COLO668 (cell line): ENCODE measurements around the gene ERVH48-1.
"Not testable (repeated sequence)": the region's sequence is repeated elsewhere in the genome, so short reads cannot be mapped to it uniquely, and the experiment has no call there.

Experiments
- DNase-seq: peaks from one replicate; lab custom pipeline; 2025; ENCODE audit not compliant: unreplicated experiment; lab: John Stamatoyannopoulos, UW

ERVH48-1 gene

DNA sequence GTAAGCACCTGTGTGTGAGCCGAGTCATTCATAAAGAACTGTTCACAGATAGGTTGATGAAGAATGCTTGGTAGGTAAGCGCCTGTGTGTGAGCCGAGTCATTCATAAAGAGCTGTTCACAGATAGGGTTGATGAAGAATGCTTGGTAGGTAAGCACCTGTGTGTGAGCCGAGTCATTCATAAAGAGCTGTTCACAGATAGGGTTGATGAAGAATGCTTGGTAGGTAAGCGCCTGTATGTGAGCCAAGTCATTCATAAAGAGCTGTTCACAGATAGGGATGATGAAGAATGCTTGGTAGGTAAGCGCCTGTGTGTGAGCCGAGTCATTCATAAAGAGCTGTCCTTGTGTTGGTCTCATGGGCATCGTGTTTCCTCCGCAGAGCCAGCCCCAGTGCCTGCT is 16.9 kb downstream of the ERVH48-1 start:
- not testable (repeated sequence) for DNase-seq

DNA sequence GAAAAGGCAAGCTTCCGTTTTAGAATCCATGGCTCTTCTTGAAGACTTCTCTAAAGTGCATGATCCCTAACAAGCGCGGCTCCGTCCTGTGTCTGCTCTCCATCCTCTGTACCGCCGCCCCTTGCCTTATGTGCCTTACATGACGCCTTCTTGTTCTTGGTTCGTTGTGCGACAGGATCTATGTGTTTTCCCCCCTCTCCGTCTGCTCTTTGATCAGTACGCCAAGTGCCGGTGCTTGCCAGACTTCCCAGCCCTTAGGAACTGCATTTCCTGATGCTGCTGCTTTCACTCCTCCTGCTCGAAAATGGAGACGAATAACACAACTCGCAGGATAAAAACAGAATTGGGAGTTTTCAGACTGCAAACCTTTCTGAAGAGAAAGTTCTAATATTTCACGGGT is 19.2 kb downstream of the ERVH48-1 start:
- no peak for DNase-seq

DNA sequence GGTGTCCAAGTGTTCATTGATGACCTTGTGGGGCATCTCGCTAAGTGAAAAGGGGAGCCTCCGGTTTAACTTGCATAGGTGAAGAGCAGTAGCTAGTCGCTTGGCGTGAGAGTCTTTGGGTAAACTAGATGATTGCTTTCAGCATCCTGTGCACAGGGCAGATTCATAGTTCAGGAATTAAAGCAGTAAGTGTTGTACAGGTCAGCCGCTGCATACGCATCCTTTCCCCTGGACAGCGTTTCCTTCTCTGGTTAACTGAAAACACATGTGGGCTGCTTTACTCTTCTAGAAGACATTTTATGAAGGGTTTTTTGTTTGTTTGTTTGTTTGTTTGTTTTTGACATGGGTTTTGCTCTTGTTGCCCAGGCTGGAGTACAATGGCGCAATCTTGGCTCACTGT is 20.2 kb downstream of the ERVH48-1 start:
- DNase-seq, result no peak

DNA sequence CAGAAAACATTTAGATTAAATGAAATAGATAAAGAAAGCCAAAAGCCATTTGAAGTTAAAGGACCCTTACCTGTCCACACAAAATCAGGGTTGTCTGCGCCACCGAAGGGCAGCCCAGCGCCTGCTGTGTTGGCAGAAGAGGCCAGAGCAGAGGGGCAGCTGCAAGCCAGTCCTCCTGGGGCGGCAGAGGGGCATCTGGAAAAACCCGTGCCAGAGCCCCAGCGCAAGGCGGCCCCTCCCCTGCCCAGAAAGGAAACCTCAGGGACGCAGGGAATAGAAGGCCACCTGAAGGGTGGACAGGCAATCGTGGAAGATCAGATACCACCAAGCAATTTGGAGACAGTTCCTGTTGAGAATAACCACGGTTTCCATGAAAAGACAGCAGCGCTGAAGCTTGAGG is 21.6 kb downstream of the ERVH48-1 start:
- DNase-seq, result no peak

DNA sequence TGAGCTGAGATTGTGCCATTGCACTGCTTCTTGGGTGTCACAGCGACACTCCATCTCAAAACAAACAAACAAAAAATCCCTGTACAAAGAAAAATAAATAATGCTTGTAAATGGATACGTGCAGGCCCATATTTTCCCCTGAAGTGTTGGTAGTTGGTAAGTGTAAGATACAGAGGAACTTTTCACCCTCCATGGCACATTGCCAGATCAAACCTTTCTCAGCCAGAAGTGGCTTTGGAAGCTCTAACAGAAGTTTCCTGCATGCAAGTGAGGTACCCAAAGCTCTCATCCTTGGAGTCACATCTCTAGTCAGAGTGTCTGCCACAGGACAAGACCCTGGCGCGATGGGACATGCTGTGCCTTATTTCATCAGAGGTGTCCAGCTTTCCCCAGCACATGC is 25.0 kb downstream of the ERVH48-1 start:
- DNase-seq, result no peak

DNA sequence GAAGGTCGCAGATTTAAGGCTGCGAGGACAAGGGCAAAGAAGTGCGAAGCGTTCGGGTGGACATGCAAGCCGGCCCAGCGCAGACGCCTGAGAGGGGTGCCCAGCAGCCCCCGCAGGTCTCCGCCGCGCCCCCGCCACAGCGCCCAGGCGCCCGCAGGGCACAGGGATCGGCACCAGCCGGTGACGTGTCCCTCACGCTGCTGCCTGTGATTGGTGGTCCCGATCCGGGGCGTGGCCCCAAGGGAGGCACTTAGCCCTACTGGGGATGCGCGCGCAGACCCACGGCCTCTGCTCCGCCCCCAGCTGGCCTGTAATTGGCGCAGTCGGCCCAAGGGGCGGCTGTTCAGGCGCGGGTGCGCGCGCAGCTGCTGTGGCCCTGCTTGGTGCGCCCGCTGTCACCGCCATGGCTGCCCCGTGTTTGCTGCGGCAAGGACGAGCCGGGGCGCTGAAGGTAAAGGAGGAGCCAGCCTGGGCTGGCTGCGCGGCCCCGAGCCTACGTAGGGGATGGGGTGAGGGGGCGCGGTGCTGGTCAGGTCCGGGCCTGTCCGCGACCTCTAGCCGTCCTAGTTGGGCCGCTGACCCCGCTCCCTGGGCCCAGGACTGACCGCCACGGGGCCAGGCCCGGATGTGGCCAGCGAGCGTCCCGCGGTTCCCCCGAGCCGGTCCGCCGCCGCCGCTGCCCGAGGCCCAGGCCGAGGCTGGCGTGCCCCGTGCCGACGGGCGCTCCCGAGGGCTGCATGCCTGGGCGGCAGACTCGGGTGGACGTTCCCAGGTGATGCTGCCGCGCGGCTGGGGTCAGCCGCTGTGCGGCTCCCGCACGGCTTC is 32.3 kb downstream of the ERVH48-1 start, which contains the start of gene NDUFV3:
Gene NDUFV3, plus strand, starts transcription at position 379 of the 825 bp plus-strand sequence. Its CDS starts 25 bp downstream, at position 404.
- peak; percentile 100 for DNase-seq

DNA sequence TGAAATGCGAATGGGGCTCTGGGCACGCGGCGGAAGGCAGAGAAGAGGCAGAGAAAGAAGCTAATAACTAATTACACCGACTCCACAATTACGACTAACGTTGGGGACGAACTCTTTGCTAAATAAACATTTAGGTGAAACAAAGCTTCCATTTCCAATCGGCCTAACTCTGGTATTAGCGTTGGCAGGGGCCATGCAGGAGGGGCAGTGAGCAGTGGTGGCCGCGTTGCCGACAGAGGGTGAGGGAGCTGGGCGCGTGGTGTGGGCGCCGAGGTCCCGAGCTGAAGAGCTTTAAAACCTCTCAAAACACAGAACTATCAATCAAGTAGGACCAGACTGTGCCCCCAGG is 32.9 kb downstream of the ERVH48-1 start:
- DNase-seq, result peak; percentile 55

DNA sequence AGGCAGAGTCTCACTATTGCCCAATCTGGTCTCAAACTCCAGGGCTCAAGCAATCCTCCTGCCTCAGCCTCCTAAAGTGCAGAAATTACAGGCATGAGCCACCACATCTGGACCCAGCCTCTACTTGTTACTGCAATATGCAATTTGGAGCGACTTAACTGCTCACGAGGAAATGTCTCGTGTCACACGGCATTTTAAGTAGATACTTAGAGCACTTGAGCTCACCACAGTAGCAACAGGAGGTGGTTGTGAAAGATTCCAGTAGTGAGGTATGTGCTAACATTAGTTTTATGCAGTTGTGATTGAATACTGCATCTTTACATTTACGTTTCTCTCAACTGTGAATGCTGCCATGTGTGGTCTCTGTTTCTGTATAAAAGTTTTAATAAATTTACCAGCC is 38.1 kb downstream of the ERVH48-1 start:
- no peak for DNase-seq

DNA sequence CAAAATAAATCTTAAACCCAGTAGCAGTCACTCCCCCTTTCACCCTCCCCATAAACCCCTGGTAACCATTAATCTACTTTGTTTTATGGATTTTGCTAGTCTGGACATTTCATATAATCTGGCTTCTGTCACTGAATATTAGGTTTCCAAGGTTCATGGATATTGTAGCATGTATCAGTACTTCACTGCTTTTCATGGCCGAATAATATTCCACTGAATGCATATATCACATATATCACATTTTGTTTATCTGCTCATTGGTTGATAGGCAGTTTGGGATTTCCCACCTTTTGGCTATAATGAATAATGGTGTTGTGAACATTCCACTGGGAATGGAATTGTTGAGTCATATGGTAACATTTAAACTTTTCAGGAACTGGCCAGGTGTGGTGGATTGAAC is 41.5 kb downstream of the ERVH48-1 start:
- no peak for DNase-seq

DNA sequence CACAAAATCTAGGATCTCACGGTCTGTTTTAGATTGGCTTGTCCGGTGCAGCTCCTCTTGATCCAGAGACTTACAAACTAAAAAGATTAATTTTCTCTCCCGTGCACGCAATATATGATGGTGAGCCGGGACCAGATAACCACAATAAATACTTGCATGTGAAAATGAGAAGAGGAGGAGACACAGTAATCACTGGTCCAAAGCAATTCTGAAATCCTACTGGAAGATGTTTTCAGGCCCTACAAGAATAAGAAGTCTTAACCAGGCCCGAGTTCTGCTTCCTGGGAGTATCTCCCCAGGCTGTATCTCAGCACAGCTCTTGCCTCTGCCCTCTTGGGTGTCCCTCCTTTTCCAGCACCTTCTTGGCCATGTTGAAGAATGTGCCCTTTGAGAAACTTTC is 45.1 kb downstream of the ERVH48-1 start:
- no peak for DNase-seq

DNA sequence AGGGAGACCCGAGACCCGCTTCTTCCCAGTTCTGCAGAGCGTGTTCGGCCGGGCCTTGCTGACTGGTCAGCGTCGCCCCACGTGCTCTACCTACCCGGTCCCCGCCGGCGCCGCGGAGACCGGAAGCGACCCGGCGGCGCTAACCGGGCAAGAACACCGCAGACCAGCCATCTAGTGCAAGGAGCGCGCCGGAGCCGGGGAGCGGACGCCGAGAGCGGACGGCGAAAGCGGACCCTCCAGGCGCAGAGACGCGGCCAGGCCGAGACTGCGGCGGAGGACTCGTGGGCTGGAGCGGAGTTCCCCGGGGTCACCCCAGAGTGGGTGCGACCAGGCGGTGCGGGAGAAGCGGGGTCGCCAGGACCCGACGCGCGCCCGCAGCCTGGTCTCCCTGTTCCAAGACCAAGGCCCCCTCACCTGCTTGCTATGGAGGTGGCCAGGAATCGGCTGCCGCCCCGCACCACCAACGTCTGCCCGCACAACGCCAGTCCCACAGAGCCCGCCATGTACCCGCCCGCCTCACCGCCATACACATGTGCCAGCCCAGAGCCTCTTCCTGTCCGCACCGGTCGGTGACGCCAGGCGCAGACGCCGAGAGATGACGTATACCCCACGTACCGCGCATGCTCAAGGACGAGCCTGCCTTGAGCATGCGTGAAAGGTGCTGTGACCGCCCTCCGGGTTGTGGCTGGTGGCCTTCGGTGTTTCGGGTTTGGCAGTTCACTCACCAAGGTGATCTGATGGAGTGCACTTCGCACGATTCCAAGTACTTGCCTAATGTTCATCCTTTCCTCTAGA is 46.2 kb downstream of the ERVH48-1 start, which contains the start of gene WDR4:
Gene WDR4, minus strand, starts transcription at position 547 of the 795 bp plus-strand sequence. Its CDS starts 44 bp downstream, at position 503.
- peak; percentile 98 for DNase-seq

DNA sequence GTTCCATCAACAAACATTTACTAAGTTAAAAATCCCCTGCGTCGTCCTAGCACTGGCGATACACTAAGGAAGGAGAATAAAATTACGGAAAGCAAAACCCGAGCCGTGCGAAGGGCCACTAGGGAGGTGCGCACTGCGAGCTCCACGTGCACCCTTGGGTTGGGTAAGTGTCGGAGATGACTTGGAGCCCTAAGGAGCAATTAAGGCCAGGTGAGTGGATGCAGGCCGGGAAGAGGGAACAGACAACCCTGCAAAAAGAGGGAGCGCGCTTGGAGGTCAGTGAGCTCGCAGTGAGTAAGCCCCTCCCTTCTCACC is 46.8 kb downstream of the ERVH48-1 start:
- no peak for DNase-seq

DNA sequence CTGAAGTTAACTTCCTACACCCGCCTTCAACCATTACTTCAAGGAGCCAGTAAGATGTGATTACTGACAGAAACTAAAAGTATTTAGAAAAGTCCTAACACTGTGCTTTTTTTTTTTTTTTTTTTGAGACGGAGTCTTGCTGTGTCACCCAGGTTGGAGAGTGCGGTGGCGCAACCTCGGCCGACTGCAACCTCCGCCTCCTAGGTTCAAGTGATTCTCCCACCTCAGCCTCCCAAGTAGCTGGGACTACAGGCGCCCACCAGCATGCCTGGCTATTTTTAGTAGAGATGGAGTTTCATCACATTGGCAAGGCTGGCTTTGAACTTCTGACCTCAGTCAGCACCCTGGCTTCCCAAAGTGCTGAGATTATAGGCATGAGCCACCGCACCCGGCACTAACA is 49.6 kb downstream of the ERVH48-1 start:
- DNase-seq, result not testable (repeated sequence)

DNA sequence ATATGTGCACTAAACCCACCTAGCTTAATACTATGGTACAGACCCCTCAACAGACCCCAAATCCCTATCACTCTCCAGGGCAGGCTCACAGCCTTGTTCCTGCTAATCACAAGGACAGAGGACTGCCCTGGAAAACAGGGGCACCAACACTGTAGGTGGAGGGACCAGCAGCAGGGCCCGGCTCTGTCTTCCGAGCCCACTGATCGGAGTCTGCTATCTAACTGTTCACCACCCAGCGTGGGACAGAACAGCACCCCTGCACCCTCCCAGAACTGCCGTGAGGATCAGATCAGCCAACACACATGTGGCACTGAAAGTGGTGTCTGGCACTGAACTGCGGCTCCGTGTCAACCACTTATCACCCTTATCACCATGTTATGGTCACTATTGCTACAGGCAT is 52.3 kb downstream of the ERVH48-1 start:
- DNase-seq, result no peak

DNA sequence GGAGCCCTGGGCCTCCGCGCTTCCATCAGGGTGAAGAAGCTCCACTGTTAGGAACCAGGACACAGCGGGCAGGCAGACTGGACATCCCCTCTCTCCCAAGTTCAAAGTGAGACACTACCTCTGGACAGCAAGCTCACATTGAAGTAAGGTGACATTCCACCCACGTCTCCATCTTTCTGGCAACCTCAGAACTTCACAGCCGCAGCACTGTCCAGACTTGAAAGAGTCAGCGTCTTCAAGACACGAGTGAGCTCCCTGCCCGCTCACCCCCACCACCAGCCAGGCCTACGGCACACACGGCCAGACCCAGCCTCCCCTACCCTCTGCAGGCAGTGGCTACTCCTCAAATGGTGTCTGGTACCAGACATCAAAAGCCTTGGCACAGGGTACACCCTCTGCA is 57.2 kb downstream of the ERVH48-1 start:
- no peak for DNase-seq
